HEK293T (cell line): ENCODE data around the gene CADM1.

Experiments used
- CTCF ChIA-PET: fragments of 350-600 bp; formaldehyde crosslinking; extraction: SDS; loops from one replicate; lab custom pipeline; 2021; ENCODE audit warnings: antibody characterized with exemption, inconsistent platforms; lab: Yijun Ruan, JAX
- POLR2A ChIA-PET: fragments of 350-600 bp; formaldehyde crosslinking; extraction: SDS; loops from one replicate; lab custom pipeline; 2020; ENCODE audit warnings: antibody characterized with exemption, inconsistent platforms; lab: Yijun Ruan, JAX
- DNase-seq: peaks from one replicate; pipeline ENCODE4 v3.0.0; 2012; ENCODE audit warnings: mixed read lengths; ENCODE audit errors: extremely low spot score
- ARNT ChIP-seq: fragments of 450-650 bp; IDR thresholded peaks from 2 replicates; pipeline ENCODE4 v1.6.1; 2017; ENCODE audit warnings: mild to moderate bottlenecking
- BHLHE40 ChIP-seq: fragments of 450-650 bp; IDR thresholded peaks from 2 replicates; pipeline ENCODE4 v1.6.1; 2016; ENCODE audit warnings: mild to moderate bottlenecking, moderate library complexity, borderline replicate concordance
- CTBP1 ChIP-seq: fragments of 450-650 bp; IDR thresholded peaks from 2 replicates; pipeline ENCODE4 v1.6.1; 2016; ENCODE audit warnings: borderline replicate concordance
- ELF4 ChIP-seq: fragments of 450-650 bp; IDR thresholded peaks from 2 replicates; pipeline ENCODE4 v1.6.1; 2017; ENCODE audit warnings: antibody characterized with exemption
- FOXA1 ChIP-seq: fragments of 450-650 bp; IDR thresholded peaks from 2 replicates; pipeline ENCODE4 v1.6.1; 2016; ENCODE audit warnings: mild to moderate bottlenecking
- FOXK2 ChIP-seq: fragments of 450-650 bp; IDR thresholded peaks from 2 replicates; pipeline ENCODE4 v1.6.1; 2016; ENCODE audit warnings: mild to moderate bottlenecking
- FOXM1 ChIP-seq: fragments of 450-650 bp; IDR thresholded peaks from 2 replicates; pipeline ENCODE4 v1.6.1; 2017; ENCODE audit warnings: mild to moderate bottlenecking, borderline replicate concordance
- HDGF ChIP-seq: fragments of 450-650 bp; IDR thresholded peaks from 2 replicates; pipeline ENCODE4 v1.6.1; 2017; ENCODE audit warnings: antibody characterized with exemption, borderline replicate concordance
- L3MBTL2 ChIP-seq: fragments of 450-650 bp; conservative IDR thresholded peaks from 2 replicates; pipeline ENCODE4 v1.6.1; 2016; ENCODE audit warnings: mild to moderate bottlenecking
- LEF1 ChIP-seq: fragments of 450-650 bp; IDR thresholded peaks from 2 replicates; pipeline ENCODE4 v1.6.1; 2017; ENCODE audit warnings: mild to moderate bottlenecking, borderline replicate concordance
- NFRKB ChIP-seq: fragments of 450-650 bp; IDR thresholded peaks from 2 replicates; pipeline ENCODE4 v1.6.1; 2016; ENCODE audit warnings: mild to moderate bottlenecking, moderate library complexity
- SP1 ChIP-seq: fragments of 450-650 bp; IDR thresholded peaks from 2 replicates; pipeline ENCODE4 v1.6.1; 2017
- SUZ12 ChIP-seq: fragments of 450-650 bp; IDR thresholded peaks from 2 replicates; pipeline ENCODE4 v1.6.1; 2016; ENCODE audit warnings: mild to moderate bottlenecking
- TARDBP ChIP-seq: fragments of 450-650 bp; IDR thresholded peaks from 2 replicates; pipeline ENCODE4 v1.6.1; 2016
- ZNF384 ChIP-seq: fragments of 450-650 bp; IDR thresholded peaks from 2 replicates; pipeline ENCODE4 v1.6.1; 2016
- TF ChIP-seq, protein P1 (sequence below): fragments of 450-650 bp; IDR thresholded peaks from 2 replicates; pipeline ENCODE4 v1.6.1; 2016

The CADM1 gene

DNA sequence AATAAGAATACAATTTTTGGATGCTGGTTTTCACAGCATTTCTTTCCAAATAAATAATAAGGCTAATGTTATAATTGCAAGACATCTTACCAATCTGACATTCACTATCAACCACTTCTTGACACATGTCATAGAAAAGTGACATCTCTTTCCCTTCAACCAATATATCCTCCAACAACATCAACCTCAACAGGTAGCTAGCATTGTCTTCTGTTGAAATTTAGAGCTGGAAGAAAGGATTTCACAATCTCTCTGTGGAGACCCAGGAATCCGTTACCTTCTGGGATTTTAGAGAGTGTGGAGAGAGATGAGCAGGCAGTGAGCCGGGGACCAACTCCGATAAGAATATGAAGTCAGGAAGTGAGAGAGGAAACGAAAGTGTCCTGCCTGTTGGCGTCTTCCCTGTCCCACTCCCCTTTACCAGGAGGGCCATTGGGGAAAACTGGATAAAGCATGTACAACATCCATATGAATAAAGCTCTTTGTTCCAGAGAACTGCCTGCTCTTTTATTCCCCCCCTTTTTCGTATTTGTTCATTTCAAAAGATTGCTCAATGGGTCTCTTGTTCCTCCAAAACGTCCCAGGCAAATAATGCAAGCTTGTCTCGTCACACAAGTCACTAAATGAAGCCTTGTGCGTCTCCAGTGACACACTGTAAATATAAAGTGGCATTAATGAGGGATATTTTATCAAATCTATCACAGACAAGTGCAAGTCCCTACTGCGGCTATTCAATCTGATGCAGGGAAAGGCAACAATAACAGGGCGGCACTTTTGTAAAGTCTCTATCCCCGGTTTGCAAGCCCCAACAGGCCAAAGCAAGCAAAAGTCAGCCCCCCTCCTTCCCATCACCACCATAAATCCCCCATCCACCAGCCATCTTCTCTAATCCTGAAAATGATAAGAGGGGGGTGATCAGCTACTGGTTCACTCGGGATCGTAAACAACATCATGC is 3.4 kb downstream of the CADM1 start:
- ChIA-PET CTCF (no interaction called here), POLR2A (no interaction called here)
- TF ChIP-seq FOXA1 (no peak), TARDBP (no peak), LEF1 (no peak), L3MBTL2 (no peak), ARNT (no peak), SP1 (no peak), HDGF (no peak), BHLHE40 (no peak), CTBP1 (no peak)
- DNase-seq = no peak

DNA sequence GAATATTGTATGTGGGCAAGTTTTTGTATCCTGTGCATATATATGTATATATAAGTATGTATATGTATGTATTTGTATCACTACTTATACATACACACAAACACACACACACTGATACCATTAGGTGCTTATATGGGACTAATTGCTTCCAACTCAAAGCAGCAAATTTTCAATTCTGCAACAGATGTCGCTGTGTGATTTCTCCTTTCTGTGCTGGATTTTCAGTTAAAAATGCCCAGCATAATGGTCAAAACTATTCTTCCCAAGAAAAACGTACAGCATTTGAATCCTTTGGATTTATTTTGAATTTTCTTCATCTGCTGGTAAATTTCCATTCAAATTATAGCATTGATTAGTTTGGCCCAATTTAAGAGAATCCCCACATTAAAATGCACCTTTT is 4.3 kb downstream of the CADM1 start:
- DNase-seq = no peak
- TF ChIP-seq LEF1 (no peak), ELF4 (no peak), NFRKB (no peak), CTBP1 (no peak), FOXA1 (no peak), FOXM1 (no peak), TARDBP (no peak), SP1 (no peak), HDGF (no peak), ARNT (no peak), ZNF384 (no peak), FOXK2 (no peak), L3MBTL2 (no peak), BHLHE40 (no peak)
- TF ChIP-seq, protein P1, sequence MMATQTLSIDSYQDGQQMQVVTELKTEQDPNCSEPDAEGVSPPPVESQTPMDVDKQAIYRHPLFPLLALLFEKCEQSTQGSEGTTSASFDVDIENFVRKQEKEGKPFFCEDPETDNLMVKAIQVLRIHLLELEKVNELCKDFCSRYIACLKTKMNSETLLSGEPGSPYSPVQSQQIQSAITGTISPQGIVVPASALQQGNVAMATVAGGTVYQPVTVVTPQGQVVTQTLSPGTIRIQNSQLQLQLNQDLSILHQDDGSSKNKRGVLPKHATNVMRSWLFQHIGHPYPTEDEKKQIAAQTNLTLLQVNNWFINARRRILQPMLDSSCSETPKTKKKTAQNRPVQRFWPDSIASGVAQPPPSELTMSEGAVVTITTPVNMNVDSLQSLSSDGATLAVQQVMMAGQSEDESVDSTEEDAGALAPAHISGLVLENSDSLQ = no peak
- POLR2A ChIA-PET = no interaction called here
- CTCF ChIA-PET = no interaction called here

DNA sequence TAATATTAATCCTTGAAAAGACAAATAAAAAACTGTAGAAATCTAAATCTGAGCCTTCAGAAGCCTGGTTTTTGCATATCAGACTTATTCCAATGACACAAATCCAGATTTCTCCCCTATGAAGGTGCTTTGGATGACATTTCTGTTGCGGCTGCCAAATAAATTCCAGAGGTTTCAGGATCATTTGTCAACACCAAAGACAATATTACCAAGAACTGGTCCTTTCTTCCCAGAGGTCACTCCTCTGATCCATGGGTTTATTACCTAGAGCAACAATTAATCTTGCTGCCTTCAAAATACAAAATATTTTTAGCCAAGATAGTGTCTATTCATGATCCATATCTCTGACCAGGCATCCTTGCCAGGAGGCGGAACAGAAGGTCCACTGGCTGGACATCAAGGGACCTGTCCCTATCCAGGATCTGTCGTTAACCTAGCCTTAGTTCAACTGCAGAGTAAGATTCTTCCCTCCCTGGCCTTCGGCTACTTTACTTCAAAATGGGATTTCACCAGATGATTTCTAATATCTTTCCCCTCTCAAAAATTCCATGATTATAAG is 4.9 kb downstream of the CADM1 start:
- CTCF ChIA-PET = no interaction called here
- no peak for DNase-seq
- POLR2A ChIA-PET = interaction anchor here (0.7 kb wide), 1 partner anchor 79 kb away, joined by 4 read pairs; no protein-coding TSS in a partner anchor

DNA sequence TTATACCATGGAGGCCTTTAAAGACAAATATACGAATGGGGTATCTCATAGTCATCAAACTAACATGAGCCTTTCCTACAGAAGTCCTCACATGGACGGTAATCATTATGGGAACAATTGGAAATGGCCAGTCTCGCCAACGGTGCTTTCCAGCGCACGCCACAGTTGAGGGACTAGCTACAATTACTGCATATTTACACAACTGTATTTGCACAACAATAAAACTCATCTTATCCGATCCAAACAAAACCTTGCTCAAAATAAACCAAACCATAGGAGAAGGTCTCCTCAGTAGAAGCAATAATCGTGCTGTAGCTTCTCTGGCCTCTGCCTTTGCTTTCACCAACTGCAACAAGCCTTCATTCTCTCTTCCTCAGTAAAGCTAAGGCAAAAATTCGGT is 5.9 kb downstream of the CADM1 start:
- TF ChIP-seq HDGF = no peak
- no peak for TF ChIP-seq SP1
- no peak for TF ChIP-seq ELF4
- no peak for TF ChIP-seq CTBP1
- no peak for TF ChIP-seq FOXA1
- no peak for TF ChIP-seq BHLHE40
- no peak for TF ChIP-seq NFRKB
- no peak for TF ChIP-seq L3MBTL2
- TF ChIP-seq ARNT = no peak
- TF ChIP-seq, protein P1 = no peak
- DNase-seq = no peak
- CTCF ChIA-PET = no interaction called here
- POLR2A ChIA-PET = no interaction called here

More for the DNA sequence above, 4.9 kb downstream of the CADM1 start:
- no peak for TF ChIP-seq TARDBP

DNA sequence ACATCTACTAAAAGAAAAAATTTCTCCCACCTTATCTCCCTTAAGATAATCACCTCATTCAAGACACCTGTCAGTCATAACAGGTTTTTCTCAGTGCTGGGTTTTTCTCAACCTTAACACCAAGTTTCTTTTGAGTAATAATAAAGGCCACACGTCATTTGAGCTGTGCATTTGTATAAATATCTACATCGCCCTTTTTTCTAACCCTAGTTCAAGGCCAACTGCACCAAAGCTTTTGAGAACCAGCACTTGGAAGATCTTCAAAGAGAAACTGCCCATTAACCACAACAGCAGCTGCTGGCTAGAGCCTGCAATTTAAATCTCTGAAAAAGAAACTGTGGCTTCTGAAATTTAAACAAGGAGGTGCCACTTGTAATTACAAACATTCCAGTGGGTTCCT is 6.9 kb downstream of the CADM1 start:
- no peak for DNase-seq
- POLR2A ChIA-PET = no interaction called here
- CTCF ChIA-PET = no interaction called here
- no peak for TF ChIP-seq L3MBTL2
- TF ChIP-seq SP1 = no peak
- no peak for TF ChIP-seq HDGF
- TF ChIP-seq FOXA1 = no peak

DNA sequence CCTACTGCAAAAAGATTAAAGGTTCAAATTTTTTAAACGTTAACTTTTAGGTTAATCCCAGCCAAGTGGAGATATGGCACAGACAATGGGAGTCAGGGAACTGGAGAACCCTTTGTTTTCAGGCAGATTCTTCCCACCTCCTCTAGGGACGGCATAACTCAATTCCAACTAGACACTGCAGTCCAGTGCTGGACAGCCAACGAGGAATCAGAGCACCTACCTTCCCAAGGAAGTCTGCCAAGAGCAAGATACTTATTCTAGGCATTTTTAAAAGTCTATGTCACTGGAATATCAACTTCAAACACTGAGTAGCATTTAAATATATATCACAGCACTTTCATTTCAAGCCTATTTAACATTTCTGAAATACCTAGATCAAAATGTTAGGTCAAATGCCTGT is 7.3 kb downstream of the CADM1 start:
- CTCF ChIA-PET = no interaction called here
- TF ChIP-seq NFRKB (no peak), SUZ12 (no peak), HDGF (no peak), ARNT (no peak), FOXM1 (no peak), BHLHE40 (no peak), CTBP1 (no peak)
- DNase-seq = no peak
- POLR2A ChIA-PET = no interaction called here

DNA sequence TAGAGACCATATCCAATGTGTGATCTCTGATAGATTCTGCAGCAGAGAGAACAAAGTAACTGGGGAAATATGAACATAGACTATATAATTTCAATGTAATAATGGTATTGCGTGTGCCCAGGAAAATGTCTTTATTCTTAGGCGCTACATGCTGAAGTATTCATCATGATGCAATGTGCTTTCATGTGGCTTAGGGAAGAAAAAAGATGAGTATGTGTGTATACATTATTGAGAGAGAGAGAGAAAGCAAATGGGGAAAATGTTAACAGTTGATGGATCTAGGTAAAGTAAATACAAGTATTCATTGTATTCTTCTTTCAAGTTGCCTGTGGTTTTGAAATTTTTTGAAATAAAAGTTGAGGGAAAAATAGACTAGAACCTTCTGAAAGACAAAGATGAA is 10.3 kb downstream of the CADM1 start:
- ChIA-PET POLR2A (no interaction called here), CTCF (interaction anchor here (0.7 kb wide), 1 partner anchor 74 kb away, joined by 4 read pairs; no protein-coding TSS in a partner anchor)
- no peak for DNase-seq
- TF ChIP-seq SP1 = no peak
- TF ChIP-seq TARDBP = no peak
- TF ChIP-seq, protein P1 = no peak
- no peak for TF ChIP-seq NFRKB
- no peak for TF ChIP-seq BHLHE40
